HG02943 (cell line): ENCODE data around the gene CCR8.

Source experiments
- ATAC-seq: cut with Tn5 transposase; IDR thresholded peaks from one replicate; pipeline ENCODE4 v1.9.1; 2021; ENCODE audit warnings: mild to moderate bottlenecking, low read depth, moderate library complexity; ENCODE audit not compliant: unreplicated experiment

The CCR8 gene, protein sequence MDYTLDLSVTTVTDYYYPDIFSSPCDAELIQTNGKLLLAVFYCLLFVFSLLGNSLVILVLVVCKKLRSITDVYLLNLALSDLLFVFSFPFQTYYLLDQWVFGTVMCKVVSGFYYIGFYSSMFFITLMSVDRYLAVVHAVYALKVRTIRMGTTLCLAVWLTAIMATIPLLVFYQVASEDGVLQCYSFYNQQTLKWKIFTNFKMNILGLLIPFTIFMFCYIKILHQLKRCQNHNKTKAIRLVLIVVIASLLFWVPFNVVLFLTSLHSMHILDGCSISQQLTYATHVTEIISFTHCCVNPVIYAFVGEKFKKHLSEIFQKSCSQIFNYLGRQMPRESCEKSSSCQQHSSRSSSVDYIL

DNA sequence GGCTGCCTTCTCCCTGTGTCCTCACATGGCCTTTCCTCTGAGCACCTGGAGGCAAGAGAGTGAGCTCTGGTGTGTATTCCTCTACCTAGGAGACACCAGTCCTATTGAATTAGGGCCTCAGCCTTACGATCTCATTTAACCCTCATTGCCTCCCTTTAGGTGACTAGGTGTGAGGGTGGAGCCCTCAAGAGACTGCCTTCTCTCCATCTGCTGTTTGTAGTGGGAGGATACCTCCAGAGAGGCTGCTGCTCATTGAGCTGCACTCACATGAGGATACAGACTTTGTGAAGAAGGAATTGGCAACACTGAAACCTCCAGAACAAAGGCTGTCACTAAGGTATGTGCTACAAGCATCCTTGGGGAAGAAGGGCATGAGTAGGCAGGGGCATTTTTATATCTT lies at the start of gene CCR8:
Gene CCR8, plus strand, starts transcription at position 217 of the 400 bp plus-strand sequence. CDS start 2,623 bp downstream, outside the sequence.
- ATAC-seq, result no peak

DNA sequence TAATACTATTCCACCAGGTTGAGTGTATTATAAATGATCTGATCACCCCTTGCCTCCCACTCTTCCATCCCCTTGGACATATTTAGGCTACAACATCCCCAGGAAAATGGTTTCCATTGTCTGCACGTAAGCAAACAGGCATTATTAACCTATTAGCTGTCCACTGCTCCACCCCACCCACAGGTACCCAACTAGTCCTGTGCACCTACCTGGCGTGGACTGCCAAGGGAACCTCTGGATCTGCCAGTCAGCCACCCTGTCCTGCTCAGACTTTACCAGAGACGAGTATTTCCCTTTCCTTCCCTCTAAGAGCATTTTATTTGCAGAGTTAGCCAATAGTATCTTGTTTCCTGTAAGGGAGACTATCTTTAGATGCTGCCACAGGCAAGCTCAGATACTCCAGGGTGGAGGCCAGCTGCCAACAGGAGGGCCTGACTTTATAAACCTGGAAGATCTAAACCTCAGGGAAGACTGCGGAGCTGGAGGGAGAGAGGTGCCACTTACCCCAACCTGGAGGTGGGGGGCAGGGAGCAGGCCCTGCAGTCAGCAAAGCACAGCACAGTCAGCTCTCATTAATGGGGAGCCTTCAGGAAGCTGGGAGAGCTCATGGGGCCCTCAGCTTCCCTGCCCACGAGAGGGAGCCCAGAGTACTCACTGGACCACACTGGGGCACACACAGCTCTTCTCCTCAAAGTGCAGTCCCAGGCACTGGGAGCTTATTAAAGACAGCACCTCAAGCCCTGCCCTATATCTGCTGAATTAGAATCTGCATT lies 49.6 kb upstream of the CCR8 start, which contains the start of gene CX3CR1:
Gene CX3CR1, minus strand, starts transcription at position 292 of the 773 bp plus-strand sequence. CDS start 13,527 bp downstream, outside the sequence.
- no peak for ATAC-seq

DNA sequence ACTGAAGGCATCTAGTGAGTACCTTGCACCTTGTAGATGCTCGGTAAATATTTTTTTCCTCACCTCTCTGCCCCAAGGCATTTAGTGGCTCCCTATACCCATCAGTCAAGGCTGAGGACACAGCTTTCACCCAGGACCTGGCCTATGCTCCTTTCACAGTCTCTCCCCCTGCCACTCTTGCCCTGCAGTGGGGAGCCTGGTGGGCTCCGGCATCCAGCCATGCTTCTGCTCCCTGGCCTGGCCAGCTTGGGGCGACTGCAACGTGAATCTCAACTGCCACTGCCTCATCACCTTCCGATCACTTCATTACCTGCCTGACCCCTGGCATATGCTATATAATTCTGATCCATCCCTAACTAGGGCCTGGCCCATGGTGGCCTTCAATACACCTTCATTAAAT lies 48.9 kb upstream of the CCR8 start:
- no peak for ATAC-seq

DNA sequence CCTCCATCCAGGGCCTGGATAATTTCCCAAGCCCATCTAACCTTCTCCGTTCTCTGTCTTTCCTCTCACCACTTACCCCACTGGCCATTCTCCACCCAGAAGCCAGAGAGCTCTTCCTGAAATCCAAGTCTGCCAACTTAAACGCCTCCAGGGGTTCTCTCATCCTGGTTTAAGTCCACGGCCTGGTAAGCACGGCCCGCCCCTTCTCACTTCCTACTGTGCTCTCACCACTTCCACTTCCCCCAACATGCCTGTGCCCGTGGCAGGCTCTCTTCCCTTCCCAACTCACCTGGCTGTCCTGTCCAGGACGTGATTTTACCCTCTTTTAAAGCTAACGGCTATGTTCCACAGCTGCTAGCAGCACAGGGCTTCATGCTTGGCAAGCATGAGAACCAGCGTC lies 48.0 kb upstream of the CCR8 start:
- ATAC-seq, result no peak

DNA sequence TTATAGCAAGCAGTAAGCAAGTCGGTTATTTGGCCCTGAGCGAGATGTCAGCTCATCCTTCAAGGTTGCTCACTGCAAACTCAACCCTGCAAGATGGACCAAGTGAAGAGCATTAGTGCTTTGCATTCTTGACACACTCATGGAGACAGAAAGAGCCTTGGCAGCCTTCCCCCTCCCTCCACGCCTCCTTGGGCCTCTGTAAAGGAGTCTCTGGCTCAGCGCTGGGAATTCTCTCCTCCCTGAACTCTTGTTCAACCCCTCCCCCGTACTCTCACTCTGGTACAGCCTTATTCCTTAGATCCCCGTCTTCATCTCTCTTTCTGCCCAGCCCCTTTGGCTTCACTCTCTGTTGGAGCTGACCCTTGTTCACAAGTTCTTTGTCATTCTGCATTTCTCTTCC lies 47.5 kb upstream of the CCR8 start:
- ATAC-seq, result no peak

DNA sequence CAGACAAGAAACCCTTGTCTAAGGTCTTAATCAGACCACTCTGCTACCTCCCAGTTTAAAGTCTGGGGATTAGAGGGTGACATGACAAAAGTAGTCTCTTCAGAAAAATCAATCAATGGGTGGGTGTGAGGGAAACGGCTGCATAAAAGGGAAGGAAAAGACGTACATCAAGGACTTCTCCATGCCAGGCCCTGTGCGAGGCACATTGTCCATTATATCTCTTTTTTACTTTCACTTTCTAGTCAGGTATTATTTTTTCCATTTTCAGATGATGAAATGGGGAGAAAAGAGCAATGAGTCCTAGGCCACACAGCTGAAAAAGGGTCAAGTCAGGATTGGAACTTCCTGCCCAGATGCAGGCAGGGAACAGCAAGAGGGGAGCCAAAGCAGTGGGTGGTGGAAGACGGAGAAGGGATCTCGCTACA lies 45.0 kb upstream of the CCR8 start:
- no peak for ATAC-seq

DNA sequence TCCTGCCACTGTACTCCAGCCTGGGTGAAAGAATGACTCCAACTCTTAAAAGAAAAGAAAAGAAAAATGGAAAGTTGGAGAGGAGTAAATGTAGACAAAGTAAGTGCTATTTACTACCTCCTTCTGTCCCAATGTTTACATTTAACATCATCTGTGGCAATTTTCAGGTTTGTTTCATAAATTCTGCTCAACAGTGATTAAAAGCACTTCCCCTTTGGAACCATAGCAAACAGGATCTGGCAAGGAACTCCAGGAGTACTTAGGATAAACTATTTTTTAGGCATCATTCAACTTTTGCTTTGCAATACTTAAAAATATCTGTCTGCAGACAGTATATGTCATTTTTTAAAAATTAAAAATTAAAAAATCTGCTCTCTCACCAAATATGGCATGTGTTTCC lies 44.2 kb upstream of the CCR8 start:
- ATAC-seq, result no peak

DNA sequence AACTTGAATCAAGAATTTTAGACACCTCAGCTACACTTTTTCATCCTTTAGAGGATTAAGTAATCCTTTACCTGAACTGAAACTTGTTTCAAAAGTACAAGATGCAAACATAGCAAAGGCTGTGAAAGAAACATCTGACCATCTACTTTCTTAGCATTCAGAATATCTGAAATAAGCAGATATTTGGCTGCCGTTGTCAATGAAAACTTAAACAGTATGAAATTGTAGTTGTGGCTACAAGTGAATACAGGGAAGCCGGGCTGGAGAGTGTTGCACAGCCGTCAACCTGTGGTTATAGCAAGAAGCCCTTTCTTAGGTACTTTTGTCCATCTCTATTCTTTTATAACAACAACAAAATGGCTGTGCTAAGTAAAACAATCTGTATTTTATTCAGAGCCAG lies 42.7 kb upstream of the CCR8 start:
- no peak for ATAC-seq

DNA sequence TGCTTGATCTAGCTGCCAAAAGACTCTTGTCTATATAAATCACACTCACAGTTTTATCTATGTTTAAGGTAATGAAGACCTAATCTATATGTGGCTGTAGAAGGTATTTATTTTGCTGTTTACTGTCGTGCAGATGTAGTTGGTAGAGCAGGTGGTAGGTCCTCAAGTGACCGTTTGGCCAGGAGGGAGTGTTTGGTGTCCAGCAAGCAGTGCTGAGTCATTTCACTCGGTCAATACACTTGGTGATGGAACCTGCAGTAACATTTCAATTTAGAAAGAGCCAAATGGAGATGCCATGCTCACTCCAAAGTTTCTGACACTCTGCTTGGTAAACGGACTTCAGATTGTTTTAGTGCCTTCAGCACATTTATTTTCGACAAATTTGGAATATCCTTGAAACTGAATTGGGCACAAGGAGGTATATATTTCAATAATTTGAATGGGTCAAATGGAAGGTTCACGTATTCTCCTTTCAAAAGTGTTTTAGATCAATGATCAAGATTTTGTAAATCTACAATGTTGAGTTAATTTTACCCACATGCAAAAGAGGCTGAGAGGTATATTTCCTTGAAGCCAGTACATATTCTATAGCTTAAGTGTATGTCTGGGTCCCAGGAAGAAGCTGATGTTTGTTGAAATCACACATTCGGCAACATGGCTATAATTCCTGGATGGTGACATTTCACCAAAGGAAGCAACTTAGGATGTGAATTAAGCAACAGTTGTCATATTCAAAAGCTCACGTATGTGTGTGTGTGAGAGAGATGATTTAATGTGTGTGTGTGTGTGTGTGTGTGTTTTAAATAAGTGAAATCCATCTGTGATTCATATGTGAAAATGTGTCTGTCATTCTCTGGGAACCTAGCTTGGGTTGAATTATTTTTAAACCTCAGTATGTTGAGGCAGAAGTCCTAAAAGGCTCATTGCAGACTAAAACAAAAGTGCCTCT lies 42.0 kb upstream of the CCR8 start:
- no peak for ATAC-seq

DNA sequence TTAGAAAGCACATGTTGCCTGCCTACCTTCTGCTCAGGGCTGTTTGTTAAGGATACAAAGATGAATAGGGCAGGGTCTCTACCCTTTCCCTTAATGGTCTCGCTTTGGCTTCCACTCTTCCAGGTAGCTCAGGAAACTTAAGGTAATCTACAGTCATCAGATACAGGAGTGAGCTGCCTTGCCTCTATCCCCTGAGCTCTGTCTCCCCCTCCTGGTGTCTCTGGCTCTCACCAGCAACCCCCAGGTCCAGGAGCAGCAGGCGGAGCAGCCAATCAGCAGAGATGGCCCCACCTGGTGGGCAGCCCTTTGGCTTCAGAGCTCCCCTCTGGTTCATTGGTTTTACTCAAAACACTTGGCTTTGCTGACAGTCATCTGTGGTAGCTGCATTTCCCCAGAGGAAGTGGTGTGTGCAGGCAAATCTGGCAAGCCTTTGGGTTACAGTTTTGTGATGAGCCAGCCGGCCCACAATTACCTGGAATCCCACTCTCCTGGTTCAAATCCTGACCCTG lies 41.2 kb upstream of the CCR8 start:
- peak; percentile 93 for ATAC-seq

DNA sequence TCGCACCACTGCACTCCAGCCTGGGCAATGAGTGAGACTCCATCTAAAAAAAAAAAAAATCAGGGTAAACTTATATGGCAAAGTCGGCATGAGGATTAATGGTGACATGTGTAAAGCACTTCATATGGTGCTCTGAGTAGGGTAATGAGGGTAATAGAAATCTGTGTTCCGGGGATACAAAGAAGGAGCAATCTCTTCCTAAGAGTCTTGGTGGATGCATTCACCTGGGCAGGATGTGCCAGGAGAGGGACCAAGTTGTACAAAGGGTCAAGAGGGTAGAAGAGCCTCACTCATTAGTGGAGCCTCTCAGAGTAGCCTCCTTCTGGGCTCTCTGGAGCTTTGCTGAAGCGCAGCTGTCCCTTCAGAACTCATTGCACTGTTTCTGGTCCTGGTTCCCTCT lies 40.4 kb upstream of the CCR8 start:
- no peak for ATAC-seq

DNA sequence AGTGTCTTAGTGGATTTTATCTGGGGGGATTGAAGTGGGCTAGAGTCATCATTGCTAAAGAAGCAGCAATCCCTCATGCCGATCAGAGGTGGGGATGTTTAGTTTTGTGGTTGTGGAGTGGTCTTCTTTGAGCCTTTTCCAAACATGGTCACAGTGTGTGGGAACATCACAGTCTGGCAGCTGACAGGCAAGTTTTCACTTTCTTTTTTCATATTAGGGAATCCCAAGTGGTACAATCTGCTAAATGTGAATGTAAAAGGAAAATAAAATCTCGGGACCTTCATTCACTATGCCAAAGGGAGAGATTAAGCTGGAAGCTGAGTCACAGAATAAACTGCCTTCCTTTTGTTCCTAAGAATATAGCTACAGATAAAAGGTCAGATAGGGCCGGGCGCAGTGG lies 39.3 kb upstream of the CCR8 start:
- ATAC-seq, result no peak

DNA sequence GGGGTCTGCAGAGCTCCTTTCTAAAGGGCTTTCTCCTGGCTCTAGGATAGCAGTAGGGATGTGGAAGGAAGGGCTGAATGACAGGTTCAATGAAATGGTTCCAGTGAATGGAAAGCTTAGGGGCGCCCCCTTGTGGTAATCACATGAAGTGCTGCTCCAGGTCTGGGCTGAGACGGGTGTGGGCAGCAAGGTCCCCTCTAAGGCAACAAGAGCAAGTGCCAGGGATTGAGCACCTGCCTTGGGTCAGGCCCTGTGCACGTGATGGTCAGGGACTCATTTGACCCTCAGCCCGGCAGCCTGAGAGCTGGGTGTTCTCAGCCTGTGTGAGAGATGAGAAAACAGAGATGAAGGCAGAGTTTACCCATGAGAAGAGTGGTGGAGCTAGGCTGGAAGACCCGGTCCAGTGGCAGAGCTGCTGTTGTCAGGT lies 37.6 kb upstream of the CCR8 start:
- no peak for ATAC-seq

DNA sequence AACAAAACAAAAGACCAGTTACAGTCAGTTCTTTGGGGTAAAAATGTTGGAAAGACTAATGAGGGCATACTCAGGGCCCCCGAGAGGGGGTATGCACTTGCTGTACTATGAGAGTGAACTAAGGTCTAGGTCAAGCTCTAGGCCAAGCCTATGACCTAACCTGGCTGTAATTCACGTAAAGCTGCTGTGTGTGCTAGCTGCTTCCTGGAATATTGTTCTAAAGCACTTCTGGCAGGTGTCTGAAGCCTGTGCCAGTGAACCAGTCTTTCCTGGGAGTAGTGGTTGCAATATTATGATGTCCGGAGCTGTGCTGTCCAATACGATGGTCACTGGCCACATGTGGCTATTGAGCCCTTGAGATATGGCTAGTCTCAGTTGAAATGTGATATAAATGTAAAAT lies 36.5 kb upstream of the CCR8 start:
- ATAC-seq, result no peak

DNA sequence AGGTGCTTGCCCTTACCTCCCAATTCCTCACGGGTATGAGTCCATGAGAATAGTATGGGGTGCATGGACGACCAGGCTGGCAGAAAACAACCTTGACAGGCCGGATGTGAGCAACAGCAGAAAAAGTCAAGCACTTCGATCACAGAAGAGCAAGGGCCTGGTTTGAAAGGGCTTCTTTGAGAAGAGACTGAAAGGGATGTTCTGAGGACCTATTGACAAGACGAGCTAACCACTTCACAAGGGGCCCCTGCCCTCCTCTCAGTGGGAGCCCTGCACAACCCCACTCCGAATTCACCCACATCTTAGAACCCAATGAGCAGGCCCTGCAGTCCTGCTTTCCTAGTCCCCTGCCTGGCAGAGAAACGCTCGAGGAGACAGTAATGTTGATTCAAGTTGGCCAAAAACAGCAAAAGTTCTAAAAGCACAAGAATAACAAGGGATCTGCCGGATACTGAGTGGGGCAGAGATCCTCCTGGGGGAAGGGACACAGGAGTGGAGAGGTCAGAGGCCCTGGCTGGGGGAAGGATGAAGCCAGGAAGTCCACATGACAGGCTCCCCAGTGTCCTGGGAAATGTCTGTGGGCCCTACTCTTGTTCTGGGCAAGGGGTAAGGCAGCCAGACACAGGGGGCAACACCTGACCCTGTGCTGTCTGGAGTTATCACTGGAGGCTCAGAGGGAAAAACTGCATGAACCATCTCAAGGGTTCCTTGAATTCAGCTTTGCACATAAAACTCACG lies 34.9 kb upstream of the CCR8 start:
- no peak for ATAC-seq

DNA sequence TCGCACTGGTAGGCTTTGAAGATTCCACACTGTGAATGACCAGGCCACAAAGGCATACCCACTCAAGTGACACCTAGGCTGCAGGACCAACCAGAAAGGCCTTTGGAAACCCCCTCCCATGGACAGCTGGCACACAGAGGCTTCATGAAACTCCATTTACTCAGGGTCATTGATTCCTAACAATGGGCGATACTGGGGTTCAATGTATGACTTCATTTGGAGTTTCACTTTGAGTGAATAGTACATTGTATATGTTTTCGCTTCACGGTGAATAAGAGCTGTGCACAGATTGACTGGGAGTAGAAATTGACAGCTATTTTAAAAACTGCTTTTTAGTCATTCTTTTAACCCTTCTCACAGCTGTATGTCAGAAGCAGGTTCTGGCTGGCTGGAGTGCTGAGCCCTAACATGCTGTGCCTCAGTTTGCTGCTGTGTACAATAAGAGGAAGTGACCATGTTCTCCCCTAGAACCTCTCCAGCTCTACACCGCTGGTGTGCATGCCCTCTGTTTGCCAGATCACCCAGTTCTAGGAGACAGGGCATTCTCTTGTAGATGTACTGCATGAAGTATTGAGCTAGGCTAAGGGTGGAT lies 34.2 kb upstream of the CCR8 start:
- peak; percentile 73 for ATAC-seq

DNA sequence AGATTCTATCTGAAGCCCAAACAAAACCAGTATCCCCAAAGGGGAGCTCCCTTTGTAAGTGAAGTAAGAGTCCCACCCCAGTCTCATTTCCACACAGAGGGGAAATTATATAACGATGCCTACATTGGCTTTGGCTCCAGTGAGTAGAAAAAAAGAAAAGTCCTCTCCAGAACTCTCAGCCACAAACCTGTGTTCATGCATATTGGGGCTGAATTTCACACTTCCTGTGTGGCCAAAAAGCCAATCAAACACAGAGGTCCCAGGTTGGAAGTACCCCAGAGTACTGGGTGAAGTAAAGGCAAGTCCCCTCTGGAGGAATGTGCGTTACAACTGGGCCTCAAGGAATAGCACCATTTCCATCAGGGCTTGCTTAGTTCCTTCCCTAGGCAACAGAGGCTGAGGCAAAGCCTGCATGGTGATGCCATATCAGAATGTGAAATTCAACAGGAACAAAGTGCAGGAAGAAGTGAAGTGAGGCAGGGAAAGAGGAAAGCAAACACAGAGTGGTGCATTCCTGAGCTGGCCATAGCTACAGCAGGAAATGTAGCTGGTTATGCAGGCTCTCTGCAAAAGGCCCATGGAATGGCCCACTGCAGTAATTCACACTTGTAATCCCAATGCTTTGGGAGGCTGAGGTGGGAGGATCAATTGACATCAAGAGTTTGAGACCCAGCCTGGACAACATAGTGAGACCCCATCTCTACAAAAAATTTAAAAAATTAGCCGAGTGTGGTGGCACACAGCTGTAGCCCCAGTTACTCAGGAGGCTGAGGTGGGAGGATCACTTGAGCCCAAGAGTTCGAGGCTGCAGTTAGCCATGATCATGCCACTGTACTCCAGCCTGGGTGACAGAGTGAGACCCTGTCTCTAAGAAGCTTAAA lies 33.1 kb upstream of the CCR8 start:
- ATAC-seq, result no peak

DNA sequence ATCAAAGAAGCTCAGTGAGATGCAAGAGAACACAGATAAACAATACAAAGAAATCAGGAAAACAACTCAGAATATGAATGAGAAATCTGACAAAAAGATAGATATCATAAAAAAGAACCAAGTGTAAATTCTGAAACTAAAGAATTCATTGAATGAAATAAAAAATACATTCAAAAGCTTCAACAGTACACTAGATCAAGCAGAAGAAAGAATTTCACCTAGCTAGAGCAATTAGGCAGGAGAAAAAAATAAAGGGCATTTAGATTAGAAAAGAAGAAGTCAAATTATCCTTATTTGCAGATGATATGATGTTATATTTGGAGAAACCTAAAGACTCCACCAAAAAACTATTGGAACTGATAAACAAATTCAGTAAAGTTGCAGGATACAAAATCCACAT lies 30.2 kb upstream of the CCR8 start:
- ATAC-seq, result no peak
